GM18520 (cell line): ENCODE results near the gene SASS6.

ENCODE experiments used
- ATAC-seq: cut with Tn5 transposase; IDR thresholded peaks from one replicate; pipeline ENCODE4 v1.9.1; 2021; ENCODE audit not compliant: unreplicated experiment

The SASS6 gene

DNA sequence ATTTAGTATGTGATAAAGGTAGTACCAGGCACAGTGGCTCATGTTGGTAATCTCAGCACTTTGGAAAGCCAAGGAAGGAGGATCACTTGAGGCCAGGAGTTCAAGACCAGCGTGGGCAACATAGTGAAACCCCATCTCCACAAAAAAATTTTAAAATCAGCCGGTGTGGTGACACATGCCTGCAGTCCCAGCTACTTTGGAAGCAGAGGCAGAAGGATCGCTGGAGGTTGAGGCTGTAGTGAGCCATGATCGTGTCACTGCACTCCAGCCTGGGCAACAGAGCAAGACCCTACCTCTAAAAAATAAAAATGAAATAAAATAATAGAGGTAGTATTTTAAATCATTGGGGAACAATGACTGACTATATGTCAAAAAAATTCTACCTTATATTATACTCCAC is 17.2 kb downstream of the SASS6 start:
- no peak for ATAC-seq

DNA sequence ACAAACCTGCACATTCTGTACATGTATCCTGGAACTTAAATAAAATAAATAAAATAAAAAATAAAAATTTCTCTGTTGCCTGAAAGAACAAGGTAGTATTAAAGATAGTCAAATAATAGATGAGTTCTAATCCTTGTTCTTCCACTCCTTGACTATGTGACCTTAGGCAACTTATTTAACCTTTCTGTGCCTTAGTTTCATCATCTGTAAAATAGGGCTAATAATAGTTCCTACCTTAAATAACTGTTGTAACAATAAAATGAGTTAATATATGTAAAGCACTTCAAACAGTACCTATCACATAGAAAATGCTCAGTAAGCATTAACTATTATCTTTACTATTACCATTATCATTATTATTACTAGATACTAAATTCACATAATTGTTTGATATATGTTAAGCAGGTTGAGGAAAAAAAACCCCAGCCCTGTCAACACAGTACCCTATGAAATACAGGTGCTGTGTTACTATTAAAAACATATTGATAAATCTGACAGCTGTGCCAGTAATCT is 23.1 kb downstream of the SASS6 start:
- ATAC-seq = no peak

DNA sequence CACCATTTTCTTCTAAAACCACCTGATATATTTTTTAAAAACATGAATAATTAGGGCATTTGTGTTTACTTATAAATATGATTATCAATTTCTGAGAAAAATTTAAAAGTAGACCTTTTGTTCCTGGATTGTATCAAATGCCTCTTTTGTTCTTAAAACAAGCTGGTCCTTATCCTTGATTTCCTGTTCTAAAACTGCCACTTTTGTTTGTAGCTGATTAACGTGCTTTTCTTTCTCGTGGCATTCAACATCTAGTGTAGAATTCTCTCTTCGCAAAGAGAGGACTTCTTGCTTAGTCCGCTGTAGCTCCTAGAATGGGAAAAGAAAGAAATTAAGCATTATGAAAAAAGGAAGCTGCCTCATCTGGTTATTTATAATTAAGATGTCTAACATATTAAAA is 25.0 kb downstream of the SASS6 start:
- no peak for ATAC-seq

DNA sequence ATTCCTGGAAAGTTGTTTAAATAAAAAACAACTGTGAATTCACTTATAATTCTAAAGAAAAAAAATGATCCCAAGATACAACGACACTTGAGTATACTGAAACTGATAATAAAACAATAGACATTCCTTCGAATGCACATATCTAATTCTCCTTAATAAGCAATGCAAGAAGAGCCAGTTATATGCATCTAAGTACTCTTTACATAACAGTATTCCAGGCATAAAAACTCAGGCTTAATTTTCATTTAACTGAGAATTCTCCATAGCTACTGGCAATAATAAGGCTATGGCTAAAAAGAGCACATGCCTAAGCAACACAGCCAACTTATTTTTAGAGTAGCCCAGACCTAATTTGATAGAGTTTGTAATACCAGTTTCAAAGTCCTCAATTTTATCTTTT is 31.2 kb downstream of the SASS6 start:
- ATAC-seq = no peak

DNA sequence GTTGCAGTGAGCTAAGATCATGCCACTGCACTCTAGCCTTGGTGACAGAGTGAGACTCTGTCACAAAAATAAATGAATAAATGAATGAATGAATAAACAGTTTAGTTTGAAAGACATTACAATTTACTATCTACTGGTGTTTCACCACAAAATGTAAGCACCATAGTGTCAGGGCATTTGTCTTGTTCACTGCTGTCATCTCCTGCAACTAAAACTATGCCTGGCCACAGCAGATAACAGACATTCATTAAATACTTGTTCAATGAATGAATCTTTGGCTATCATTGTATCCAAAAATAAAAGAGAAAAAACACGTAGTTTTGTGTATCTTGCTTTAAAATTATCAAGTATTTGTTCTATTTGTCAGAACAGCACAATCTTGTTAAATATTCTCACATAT is 32.5 kb downstream of the SASS6 start:
- ATAC-seq = no peak

DNA sequence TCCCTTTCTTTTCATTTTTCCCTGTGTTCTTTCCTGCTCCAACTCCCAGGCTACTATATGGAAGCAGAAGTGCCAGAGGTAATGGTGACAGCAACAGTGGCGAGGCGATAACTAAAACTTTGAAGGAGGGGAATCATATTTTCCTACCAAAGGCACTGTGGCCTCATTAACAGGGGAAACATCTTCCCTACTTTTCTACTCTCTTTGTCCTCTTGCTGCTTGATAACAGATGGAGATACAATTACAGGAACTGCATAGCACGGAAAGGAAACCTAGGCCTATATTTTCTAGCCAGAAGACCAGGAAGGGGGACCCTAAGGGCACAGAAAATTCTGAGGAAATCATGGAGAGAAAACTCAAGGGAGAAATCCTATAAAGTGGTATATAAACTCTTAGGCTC is 42.3 kb downstream of the SASS6 start:
- no peak for ATAC-seq

DNA sequence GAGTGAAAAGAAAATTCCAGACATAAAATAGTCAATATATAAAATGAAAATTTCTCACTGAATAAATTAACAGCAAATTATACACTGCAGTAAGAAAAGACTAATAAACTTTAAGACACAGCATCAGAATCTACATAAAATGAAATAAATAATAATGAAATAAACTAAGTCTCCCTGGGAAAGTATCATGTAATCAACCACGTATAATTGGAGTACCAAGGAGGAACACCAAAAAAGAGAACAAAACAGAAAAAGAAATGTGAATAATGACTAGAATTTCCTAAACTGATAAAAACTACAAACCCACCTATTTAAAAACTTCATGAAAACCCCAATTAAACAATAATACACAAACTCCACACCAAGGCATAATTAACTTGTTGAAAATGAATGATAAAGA is 43.6 kb downstream of the SASS6 start:
- ATAC-seq = no peak

DNA sequence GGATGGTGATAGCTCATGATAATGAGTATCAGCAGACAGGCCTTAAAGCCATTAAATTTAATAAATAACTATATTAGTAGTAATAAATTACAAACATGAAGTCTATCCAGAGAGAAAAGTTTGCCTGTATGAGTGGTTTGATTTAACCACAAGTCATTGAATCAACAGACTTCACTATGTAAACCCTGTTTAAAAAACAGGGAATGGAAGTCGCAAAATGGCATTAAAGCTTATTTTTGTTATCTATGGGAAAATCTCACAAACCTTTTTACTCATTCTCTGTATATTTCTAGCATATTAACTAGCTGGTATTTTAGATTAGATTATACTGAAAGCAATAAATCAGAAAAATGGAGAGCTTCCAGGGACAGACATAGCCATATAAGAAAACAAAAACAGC is 45.3 kb downstream of the SASS6 start:
- ATAC-seq = no peak

DNA sequence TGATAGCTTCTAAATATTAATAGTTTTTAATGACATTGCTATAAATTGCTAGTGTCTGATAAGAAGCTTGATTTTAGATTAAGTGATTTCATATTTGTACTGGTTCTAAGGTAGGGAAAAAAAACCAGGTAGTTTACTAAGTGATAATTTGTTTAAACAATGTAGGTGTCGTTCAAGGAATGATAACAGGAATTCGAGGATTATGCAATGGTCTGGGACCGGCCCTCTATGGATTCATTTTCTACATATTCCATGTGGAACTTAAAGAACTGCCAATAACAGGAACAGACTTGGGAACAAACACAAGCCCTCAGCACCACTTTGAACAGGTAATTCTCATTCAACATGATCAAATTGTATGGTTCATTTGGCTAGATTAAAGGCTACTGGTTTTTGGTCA is 52.4 kb downstream of the SASS6 start:
- no peak for ATAC-seq

DNA sequence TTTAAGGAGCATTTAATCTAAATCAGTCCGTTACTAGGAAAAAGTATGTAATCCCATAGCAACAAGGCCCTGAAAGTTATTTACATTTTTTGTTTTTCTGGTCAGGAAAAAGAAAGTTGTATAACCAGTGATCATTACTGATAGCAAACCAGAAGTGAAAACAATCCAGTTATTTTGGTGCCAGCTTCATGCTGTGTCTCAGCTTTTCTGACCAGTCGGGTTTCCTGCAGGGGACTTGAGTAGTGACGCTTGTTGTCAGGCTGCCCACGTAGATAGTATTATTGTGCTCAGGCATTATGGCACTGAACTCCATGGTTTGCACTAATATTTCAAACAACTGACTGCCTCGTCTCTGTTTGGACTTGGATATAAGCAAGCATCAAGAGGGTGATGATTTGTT is 55.2 kb downstream of the SASS6 start:
- peak; percentile 49 for ATAC-seq

DNA sequence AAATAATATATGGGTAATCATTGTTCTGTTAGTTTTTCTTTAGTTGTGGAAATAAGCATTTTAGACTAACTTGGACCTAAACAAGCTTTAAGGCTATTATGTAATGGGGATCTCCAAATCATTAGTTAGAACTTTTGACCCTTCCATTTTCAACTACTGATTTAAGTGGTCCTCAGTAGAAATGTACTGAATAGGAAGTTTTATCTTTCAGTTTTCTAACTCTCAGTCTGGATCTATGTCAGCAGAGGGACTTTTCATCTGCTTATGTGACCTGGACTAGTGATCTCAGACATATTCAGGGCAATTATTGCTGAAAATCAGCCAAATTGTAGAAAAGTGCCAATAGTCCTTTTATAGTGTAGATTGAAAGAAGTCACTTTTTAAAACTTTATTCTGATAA is 56.0 kb downstream of the SASS6 start:
- peak; percentile 77 for ATAC-seq

DNA sequence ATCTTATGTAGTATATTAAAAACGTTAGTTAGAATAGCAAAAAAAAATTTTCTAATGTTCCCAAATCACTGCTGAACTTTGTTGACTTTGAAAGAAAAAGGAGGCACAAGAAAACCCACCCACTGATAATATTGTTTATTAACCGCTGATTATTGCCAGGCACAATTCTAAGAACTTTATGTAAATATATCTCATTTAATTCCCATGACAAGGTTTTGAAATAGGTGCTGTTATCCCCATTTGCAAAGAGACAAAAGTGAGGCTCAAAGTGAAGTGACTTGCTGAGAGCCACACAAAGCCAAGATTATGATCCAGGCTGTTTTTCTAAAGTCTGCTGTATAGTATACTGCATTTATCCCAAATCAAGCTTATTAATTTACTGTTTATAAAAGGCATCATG is 56.4 kb downstream of the SASS6 start:
- no peak for ATAC-seq

DNA sequence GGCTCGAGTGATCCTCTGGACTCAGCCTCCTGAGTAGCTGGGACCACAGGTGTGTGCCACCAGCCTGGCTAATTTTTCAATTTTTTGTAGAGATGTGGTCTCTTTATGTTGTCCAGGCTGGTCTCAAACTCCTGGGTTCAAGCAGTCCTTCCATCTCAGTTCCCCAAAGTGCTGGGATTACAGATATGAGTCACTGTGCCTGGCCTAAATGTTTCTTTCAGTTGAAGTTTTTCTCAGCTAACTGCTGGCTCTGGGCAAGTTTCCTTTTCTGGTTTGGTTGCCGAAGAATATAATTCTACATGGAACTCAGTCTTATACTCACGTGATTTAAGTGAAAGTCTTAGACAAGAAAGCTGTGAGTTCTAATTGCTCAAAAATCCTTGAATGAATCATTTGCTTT is 57.0 kb downstream of the SASS6 start:
- peak; percentile 19 for ATAC-seq

DNA sequence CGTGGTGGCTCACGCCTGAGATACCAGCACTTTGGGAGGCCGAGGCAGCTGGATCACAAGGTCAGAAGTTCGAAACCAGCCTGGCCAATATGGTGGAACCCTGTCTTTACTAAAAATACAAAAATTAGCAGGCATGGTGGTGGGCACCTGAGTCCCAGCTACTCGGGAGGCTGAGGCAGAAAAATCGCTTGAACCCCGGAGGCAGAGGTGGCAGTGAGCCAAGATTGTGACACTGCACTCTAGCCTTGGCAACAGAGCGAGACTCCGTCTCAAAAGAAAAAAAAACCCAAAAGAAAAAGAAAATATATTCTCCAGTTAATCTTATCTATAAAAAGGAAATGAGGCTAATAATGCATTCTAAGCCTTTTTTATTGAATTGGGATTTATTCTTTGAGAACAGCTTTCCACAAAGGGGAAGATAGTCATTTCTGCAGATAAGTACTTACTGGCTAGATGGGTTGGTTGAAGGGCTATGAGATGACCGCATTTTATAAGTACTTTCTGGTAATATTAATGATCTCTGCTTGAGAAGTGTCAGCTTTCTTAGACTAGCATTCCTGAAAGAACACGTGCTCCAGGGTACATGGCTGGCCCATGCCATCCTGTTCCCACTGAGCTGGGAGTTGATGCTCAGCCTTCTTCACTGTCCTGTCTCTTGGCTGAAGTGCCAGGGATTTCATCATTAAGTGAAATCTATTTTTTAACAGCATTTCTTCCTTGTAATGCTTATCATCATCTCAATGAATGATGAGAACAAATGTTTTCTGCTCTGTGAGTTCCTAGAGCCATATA is 57.9 kb downstream of the SASS6 start:
- ATAC-seq = no peak

DNA sequence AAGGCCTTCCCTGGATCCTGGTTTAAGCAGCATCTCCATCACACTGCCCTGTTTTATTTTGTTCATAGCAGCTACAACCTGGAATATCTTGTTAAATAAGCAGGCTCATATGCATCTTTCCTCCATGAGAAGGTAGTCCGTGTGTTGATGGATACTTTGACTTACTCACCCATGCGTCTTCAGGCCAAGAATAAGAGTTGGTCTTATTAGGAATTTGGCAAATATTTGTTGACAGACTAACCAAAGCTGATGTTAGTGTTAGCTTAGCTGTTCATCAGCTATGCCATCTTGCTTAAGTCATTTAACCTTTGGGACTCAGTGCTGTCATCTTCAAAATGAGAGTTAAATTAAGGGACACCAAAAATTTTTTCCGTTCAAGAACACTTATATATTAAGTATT is 59.2 kb downstream of the SASS6 start:
- no peak for ATAC-seq

DNA sequence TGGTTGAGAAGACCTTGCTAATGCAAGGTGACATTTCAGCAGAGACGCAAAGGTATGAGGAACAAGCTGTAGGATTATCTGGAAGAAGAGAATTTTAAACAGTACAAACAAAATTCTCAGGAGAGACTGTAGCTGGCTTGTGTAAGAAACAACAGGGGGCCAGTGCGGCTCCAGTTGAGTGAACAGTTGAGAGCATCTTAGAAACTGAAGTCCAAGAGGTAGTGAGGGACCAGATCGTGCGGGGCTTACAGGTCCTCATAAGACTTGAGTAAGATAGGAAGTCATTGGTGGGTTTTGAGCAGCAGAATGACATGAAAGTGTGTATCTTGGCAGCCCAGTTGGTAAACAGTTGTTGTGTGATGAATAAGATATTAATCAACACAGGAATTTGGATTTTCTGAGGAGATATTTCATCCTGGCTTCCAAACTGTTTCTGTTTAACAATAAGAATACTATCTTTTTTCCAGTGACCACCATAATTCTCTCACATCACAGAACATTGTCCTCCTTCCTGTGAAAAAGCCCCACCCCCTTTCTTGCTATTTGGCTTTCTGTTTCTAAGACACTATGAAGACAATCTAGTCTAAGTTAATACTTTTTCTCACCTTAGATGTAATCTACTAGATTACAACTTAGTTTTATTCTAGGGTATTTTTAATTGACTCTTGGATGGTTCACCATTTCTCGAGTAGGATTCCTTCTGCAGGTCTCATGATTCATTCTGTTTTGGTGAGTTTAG is 62.4 kb downstream of the SASS6 start:
- no peak for ATAC-seq

DNA sequence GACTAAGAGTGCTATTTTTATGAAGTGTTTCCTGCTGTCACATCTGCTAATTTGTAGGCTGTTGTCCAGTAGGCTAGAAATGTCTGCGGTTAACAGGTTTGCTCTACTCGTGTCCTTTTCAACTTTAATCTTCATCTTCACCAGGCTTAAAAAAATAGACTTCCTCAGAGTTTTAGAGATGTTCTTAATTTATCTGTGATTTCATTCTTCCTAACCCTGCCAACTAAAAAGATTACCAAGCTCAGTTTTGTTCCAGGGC is 66.8 kb downstream of the SASS6 start:
- no peak for ATAC-seq

DNA sequence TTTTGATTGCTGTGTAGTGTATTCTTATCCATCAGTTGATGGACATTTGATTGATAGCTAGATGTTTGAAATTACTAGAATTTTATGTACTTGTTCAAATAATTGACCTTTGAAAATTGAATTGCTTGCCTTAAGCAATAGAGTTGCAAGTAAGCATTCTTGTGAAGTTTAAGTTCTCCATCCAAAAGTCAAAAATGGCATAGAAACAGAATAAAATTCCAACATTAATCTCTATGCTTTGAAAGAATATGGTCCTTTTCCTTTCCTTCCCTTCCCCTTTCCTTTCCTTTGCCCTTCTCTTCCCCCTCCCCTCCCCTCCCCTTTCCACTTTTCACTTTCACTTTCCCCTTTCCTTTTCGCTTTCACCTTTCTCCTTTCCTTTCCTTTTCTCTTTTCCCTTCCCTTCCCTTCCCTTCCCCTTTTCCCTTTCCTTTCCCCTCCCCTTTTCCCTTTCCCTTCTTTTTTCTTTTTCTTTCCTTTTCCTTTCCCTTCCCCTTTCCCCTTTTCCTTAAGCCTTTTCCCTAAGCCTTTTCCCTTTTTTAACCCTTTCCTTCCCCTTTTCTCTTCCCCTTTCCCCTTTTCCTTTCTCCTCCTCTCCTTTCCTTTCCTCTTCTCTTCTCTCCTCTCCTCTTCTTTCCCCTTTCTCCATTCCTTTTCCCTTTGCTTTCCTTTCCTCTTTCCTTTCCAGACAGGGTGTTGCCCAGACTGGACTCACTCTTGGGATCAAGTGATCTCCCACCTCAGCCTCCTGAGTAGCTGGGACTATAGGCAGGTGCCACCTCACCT is 67.4 kb downstream of the SASS6 start:
- ATAC-seq = no peak

DNA sequence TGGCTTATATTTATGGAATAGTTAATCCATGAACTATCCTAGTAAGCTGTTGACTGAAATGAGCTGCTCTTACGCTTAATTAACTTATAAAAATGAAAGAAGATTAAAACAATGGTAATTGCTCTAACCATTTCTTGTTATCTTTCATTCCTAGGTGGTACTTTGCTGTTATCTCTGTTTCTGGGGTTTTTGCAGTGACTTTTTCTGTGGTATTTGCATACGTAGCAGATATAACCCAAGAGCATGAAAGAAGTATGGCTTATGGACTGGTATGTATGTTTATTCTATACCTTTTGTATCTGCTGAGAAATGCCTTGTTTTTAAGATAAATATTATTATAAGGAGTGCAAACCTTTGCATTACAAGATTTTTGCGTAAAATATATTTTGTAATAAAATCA is 71.0 kb downstream of the SASS6 start:
- no peak for ATAC-seq

DNA sequence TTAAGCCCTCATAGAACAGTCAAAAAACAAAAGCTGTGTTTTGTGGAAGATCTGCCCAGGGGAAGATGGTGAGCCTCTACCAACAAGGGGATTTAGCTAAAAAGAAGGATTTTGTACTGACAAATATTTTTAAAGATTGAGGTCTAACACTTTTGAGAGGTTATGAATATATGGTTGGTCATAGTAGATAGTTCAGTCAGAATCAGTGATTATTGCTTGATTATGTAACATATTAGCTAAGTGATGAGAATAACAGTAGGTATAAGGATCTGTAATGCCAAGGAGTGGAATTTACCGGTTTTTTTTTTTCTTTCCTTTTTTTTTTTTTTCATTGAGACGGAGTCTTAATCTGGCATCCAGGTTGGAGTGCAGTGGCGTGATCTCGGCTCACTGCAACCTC is 79.0 kb downstream of the SASS6 start:
- no peak for ATAC-seq

DNA sequence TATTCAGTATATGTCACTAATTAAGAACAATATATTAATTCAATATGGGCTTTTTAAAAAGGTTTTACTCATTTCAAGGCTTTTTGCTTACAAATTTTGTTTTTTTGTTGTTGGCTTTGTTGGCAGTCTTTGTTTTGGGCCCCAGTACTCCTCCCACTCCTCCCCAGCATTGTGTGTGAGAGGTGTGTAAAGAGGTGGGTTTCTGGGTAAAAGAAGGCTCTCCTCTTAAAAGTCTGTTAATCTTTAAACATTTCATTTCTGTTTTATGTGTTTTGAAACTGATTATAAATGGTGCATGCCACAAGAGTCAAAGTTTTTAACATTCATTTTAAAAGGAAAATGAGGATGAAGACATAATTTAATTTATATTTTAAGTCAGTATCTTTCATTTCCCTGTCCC is 79.6 kb downstream of the SASS6 start:
- no peak for ATAC-seq

DNA sequence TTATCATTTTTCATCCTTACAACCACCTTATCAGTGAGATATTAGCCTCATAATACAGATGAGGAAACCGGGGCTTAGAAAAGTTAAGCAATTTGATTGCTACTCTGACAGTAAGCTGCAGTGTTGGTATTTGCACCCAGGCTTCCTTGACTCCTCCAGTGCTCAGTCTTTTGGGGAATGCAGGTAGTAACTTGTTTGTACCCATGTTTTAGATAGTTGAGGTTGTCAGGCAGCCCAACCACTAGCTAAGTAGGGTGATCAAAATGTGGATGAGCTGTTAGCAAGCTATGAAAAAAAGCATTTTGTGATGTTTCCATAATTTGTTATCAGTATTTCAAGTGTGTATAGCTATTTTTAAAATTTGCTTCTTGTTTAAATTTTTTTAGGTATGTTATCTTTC is 80.8 kb downstream of the SASS6 start:
- ATAC-seq = no peak
